ENCODE results near the gene XXYLT1.

XXYLT1 gene

DNA sequence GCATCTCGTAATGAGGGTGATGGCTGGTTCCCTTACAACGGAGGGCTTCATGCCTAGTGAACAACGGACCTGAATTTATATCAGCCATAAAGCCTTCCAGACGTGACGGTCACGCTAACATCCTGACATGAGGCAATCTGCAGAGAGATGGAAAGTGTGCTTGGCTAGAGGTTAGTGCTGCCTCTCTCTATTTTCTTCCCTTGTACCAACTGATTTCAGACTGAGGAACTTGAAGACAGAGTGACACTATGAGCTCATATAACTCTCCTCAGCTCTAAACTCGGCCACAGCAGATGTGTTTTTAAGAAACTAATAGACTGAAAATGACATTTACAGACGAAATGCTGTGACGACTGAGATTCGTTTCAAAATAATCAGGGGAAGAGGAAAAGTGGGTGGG lies 122.4 kb downstream of the XXYLT1 start:
- DNase-seq, result no peak

GRCh38 chr3:195147649-195148080 lies 123.3 kb downstream of the XXYLT1 start:
- no peak for DNase-seq

DNA sequence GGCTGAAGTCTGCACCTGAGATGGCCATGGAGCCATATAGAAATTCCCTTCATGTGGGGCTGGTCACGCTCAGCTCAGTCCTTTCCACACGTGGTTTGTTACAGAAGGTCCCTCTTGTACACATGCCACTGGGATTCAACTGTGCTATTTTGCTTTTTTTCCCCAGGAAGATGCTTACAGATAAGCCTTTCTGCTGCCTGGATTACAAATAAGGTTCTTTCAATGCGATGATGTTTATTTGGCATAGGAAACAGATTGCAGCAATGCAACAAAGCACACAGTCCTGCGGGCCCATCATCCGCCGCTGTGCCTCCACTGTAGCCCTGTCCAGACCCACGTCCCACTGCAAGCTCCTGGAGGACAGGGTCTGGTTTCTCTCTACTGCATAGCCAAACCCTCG lies 124.8 kb downstream of the XXYLT1 start:
- DNase-seq, result no peak

DNA sequence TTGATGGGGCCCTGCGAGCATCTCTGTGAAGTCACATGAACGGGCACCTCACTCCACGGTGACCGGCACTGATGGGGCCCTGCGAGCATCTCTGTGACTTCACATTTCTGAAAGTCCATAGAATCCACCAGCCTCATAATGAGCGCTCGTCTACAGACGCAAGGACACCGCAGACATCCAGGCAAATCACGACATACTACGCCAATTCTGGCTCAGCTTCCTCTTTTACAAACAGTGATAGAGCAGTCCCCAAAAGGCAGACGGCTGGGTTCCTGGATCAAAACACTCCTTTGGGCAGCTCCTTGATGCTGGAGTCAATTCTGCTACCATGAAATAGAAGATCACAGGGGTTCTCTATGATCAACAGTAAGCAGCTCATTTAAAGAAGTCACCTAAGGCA lies 125.4 kb downstream of the XXYLT1 start:
- no peak for DNase-seq

GRCh38 chr3:195143221-195143620 lies 127.7 kb downstream of the XXYLT1 start:
- DNase-seq, result no peak

DNA sequence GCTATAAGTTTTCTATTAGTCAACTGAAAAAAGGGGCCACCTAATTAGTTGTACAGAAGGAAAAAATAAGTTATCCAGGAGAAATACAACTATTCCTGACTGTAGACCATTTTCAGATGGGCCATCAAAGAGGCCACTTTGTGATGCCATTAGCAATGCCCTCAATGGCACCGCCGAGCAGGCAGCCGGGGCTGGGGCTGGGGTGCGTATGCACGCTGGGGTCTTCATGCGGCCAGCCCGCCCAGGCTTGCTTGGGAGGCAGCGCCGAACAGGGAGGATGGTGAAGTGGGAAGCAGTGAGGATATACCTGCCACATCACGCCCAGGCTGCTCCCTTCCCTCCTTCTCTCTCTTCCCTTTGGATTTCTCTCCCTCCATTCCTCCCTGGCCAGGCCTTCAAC lies 128.4 kb downstream of the XXYLT1 start:
- no peak for DNase-seq

GRCh38 chr3:195140816-195141793 lies 129.9 kb downstream of the XXYLT1 start:
- DNase-seq, result no peak

DNA sequence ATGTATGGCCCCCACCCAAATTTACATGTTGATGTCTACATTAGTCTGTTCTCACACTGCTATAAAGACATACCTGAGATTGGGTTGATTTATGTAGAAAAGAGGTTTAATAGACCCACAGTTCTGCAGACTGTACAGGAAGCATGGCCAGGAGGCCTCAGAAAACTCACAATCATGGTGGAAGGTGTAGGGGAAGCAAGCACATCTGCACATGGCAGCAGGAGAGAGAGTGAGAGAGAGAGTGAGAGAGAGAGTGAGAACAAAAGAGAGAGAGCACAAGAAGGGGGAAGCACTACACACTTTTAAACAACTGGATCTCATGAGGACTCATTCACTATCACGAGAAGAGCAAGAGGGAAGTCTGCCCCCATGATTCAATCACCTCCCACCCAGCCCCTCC lies 130.5 kb downstream of the XXYLT1 start:
- no peak for DNase-seq

DNA sequence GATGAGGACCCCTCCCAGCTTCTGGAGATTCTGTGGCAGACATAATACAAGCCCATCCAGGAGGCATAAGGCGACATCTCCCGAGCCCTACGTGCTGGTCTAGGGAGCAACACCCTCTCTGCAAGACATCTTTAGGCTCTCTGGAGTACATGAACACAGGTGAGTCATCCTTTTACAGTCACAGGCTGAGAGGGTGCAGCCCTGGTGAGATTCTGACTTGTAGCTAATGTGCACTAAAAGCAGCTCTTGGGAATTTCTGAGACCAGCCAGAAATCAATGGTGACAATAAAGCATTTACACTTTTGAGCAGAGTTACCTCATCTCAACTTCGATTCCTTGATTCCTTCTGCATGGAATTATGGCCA lies 131.1 kb downstream of the XXYLT1 start:
- no peak for DNase-seq

DNA sequence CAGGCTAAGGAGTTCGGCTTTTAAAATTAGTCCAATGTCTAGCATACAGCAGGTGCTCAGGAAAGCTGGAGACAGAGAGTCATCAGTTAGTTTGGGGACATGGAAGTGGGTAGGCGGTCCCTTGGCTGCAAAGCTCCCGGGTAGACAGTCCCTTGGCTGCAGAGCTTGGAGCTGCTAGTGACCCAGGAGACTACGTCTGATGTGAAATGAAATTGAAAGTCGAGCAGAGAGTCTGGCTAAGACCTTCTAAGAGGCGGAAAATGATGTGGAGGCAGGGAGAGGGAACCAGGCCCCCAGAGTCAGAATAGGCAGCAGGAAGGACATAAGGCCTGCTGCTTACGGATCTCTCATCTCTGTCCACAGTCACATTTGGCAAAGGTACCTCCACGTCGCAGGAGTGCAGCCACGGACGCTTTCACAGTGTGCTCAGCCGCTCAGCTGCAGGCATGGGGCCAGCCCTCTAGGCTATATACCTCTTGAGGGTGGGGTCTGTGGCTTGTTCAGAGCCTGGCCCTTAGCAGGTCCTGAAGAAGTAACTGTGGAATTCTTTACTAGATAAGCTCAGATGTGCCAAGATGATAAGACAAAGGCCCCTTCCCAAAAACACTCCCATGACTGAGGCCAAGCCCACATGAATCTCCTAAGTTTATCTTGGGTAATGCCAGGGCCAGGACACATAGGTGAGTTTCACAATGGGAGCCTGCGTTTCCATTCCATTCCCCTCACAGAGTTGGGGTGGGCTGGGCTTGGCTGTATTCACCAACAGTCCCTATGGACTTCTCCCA lies 131.7 kb downstream of the XXYLT1 start:
- DNase-seq, result no peak

DNA sequence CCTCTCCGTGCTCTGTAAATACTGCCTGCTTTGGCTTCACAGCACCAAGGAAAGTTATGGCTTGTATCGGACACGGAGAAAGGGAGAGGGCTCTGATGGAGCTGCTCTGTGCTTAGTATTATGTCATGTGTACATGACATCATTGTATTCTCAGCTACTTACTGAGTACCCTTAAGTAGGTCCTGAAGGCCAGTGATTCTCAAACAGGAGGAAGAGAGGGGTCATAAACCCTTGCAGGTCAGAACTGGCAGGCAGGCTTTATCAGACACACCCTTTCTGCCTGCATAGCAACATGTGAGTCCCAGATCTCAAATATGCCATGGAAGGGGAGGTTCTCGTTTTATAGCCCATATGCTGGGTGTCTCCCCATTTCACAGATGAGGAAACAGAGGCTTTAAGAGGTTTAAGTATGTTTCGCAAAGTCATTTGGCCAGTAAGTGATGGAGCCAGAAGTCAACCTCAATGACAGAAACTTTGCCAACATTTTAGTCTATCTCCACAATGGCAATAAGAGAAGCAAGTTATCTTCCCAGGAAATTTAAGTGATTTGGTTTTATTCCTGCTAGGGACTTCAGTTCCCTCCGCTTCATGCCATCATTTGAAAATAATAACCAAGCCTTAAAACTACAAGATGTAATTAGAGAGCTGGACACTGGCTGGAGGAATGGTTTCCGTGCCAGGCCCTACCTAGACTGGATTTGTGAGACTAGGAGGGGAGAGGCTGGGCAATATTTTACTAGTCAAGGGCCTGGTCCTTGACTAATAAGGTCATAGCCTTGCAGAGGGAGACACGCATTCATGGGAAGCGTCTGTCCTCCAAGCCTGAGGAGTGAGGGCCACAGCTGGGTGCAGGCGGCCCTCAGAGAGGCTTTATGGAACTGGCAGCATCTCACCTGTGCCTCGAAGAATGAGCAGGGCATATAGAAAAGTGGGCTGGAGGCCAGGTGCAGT lies 133.0 kb downstream of the XXYLT1 start:
- DNase-seq, result no peak

GRCh38 chr3:195135917-195136316 lies 135.0 kb downstream of the XXYLT1 start:
- DNase-seq, result no peak

DNA sequence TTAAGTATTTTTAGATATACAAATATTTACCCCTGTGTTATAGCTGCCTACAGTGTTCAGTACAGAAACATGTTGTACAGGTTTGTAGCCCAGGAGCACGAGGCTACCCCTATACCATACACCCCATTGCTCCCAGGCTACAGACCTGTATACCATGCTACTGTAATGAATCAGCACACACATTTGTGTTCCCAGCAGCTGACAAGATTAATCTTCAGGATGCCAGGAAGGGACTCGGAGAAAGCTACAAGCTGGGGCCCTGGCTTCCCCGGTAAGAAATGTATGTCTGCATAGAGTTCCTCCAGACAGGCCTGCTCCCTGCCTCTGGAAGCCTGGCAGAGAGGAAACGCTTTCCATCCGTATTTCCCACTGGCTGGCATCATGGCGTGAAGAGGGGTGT lies 136.5 kb downstream of the XXYLT1 start:
- DNase-seq, result no peak

DNA sequence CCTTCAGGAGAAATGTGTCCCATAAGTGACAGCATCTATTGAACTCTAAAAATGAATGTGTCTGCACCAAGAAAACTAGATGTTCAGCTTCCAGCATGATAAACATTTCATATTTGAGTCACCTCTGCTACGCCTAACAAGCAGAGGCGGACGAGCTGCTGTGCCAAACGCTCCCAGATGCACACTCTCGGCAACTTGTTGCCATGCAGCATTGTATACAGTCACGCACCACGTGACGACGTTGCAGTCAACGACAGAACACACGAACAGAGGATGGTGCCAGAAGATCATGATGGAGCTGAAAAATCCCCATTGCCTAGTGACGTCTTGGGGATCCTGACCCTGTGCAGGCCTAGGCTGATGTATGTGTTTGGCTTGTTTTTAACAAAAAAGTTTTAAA lies 137.5 kb downstream of the XXYLT1 start:
- peak; percentile 66 for DNase-seq

DNA sequence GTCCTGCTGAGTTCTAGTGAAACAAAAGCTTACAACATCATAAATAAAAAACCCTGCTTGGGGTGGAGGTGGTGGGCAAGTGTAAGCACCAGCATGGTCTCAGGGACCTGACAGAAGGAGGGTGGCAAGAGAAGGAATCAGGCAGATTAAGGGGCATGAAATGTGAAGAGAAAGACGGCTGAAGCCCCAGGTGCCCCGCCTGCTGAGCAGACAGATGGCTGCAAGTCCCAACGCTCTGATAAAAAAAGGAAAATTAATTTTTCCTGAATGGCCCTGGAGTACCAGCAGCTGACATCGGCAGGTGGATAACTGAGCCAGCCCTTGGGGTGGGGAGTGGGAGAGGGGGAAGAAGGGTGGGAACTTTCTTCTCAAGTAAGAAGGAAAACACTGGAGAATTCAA lies 137.9 kb downstream of the XXYLT1 start:
- no peak for DNase-seq

GRCh38 chr3:195131176-195131575 lies 139.8 kb downstream of the XXYLT1 start:
- no peak for DNase-seq

GRCh38 chr3:195129644-195130492 lies 141.1 kb downstream of the XXYLT1 start:
- DNase-seq, result no peak

GRCh38 chr3:195129072-195129643 lies 141.8 kb downstream of the XXYLT1 start:
- DNase-seq, result no peak

DNA sequence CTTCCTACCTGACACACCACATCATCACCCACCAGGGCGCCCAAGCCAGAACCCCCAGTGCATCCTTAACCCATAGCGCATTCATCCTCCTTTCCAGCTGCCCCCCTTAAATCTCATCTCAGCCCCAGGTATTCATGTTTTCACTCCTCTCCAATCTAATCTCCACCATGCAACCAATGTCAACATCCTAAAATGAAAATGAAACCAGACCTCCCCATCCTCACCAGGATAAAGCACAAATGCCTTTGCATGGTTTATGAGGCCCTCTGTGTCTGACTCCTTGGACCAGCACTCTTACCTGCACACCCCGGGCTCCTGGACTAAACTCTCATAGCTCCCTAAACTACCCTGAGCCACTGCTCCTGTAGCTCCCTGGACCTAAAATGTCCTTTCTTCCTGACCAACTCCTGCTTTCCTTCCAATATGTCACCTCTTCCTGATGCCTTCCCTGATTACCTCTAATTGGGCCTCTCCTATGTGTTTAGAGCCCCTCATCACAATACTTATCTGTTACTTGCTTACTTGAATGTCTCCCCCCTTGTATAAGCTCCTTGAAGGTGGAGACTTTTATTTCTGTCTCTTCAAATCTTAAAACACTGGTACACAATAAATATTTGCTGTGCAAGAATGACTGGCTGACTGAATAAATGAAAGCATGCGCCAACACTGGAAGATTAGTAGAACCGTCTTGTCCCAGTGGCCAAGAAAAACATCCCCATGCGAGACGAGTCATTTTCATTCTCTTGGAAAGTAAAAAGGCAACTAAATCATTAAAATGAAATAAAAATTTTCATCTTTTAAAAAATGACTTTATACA lies 142.5 kb downstream of the XXYLT1 start:
- DNase-seq, result no peak

- no peak for DNase-seq
These were observed 144.8 kb downstream of the XXYLT1 start for GRCh38 chr3:195126056-195126605.

Measured in NCI-H1092 treated with DMSO at 0.1 percent for 48 hours (cell line).